Naive B cell (primary cell): ENCODE measurements around the gene SLC6A20. TPM values are rescaled to one million over a fixed set of nuclear protein-coding genes. Genes with fewer than 3 reads are reported as not detected.
A peak's percentile ranks its signal among the peaks of the same experiment; 100 is the strongest.

ENCODE experiments used
- ATAC-seq, 2 donors: fragments of 150-1000 bp; cut with Tn5 transposase; 2 replicates each; pipeline ENCODE4 v1.10.0; 2021; ENCODE audit warnings: low read depth in 2 of 2, mild to moderate bottlenecking in 2 of 2, moderate library complexity in 2 of 2
- DNase-seq: peaks from one replicate; pipeline ENCODE4 v3.0.0; 2022
- H3K27ac Mint-ChIP-seq, 6 donors: one replicate each; pipeline ENCODE4 v1.8.0; 2020 to 2022; ENCODE audit warnings: mild to moderate bottlenecking in 6 of 6, mixed read lengths in 6 of 6, moderate library complexity in 5 of 6, inconsistent platforms in 2 of 6
- H3K27me3 Mint-ChIP-seq, 3 donors: one replicate each; pipeline ENCODE4 v1.8.0; 2021 to 2022; ENCODE audit warnings: mixed read lengths in 3 of 3, mild to moderate bottlenecking in 1 of 3
- H3K36me3 Mint-ChIP-seq, 2 donors: one replicate each; pipeline ENCODE4 v1.8.0; 2020 to 2022; ENCODE audit warnings: mixed read lengths in 2 of 2, inconsistent platforms in 1 of 2, mild to moderate bottlenecking in 1 of 2
- H3K4me1 Mint-ChIP-seq, 3 donors: one replicate each; pipeline ENCODE4 v1.8.0; 2020 to 2022; ENCODE audit warnings: mixed read lengths in 3 of 3, inconsistent platforms in 1 of 3, mild to moderate bottlenecking in 1 of 3, moderate library complexity in 1 of 3
- H3K4me3 Mint-ChIP-seq, 8 donors: one replicate each; pipeline ENCODE4 v1.8.0; 2020 to 2022; ENCODE audit warnings: mild to moderate bottlenecking in 8 of 8, mixed read lengths in 8 of 8, moderate library complexity in 8 of 8, inconsistent platforms in 2 of 8
- H3K9me3 Mint-ChIP-seq, 7 donors: one replicate each; pipeline ENCODE4 v1.8.0; 2020 to 2022; ENCODE audit warnings: mixed read lengths in 7 of 7, mild to moderate bottlenecking in 5 of 7, inconsistent platforms in 2 of 7, moderate library complexity in 1 of 7
- polyA plus RNA-seq, 6 donors: library from polyadenylated mRNA; unstranded; fragments of 300-500 nt; fragmentation: Illumina TruSeq; gene quantifications; one replicate each; pipeline ENCODE4 v1.2.3, GENCODE V29; 2021; ENCODE audit warnings: low read depth in 6 of 6

Gene SLC6A20
- polyA plus RNA-seq, result under 1 TPM in 1 of 6 donors, not detected in 5; 0.93 TPM

DNA sequence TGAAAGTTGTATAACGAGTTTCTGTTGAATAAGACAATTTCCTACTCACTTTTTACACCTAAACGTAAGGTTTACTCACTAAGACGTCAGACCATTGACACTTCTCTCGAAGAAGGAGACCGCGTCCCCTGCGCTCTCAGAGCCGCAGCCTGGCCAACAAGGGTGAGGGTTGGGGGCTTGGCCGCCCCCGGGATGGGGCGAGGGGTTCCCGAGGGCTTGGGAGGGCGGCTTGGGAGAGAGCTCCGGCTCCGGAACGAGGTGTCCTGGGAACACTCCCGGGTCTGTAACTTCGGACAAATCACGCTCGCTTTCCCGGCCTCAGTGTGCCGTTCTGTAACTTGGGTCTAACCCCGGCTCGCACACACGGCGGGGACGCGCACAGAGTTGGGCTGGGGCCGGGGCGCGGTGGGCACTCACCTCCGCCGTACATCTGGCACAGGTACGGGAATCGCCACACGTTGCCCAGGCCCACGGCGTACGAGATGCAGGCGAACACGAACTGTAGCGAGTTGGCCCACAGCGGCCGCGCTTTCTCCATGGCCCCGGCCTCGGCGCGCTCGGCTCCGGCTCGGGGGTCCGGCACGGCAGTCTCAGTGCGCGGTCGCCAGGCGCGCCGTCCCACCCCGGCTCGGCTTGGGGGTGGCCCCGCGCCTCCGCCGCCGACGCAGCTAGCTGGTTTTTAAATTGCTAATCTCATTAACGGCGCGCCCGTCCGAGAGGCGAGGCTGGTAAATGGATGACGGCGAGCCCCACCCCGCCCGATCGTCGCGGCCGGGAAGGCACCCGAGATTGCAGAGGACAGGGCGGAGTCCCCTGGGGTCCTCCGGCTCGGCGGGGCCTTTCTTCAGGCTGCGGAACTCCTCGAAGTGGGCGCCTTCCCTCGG, at the start of gene SLC6A20:
SLC6A20 (minus strand) TSS at position 655 of the 884 bp plus-strand sequence; CDS start at position 538, 117 bp downstream.
- Mint-ChIP-seq H3K27ac (peak within 1 kb of the TSS in 5 of 6 donors; percentile 34 to 95 (median 54)), H3K36me3 (no peaks in the 10 kb centered on the region), H3K9me3 (no peaks in the 10 kb centered on the region), H3K4me3 (peak within 1 kb of the TSS; percentile 80 to 90 (median 83)), H3K27me3 (peaks cover 27 to 53% (median 41%) of the 10 kb centered on the region in 3 donors), H3K4me1 (peaks cover 20 to 33% (median 31%) of the 10 kb centered on the region in 3 donors)
- DNase-seq, result no peak
- peak; percentile 56 to 58 for ATAC-seq

DNA sequence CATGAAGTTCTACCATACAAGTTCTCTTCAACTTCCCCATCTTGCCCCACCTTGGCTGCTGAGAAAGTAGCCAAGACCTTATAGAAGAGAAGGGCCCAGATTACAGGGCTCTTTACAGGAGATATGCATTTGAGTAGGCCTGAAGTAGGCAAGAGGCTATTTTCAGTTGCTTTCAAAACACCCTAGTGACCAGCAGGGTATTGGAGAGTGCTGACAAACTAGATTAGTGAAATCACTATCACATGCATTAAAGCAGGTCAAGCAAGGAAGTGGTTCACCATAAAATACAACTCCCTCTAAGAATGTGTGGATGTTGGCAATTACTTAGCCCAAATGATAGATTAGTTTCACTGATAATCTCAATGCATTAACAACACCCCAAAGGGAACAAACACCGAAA, 48.3 kb upstream of the SLC6A20 start:
- peaks cover 8 to 22% (median 19%) of the 10 kb centered on the region in 3 donors for H3K4me1 Mint-ChIP-seq
- H3K36me3 Mint-ChIP-seq, result no peaks in the 10 kb centered on the region
- no peaks in the 10 kb centered on the region for H3K9me3 Mint-ChIP-seq
- H3K4me3 Mint-ChIP-seq, result peak overlapping the region in 1 of 8 donors; percentile 28
- peaks cover 0 to 4% (median 0%) of the 10 kb centered on the region in 3 donors for H3K27me3 Mint-ChIP-seq
- no peak overlapping the region for H3K27ac Mint-ChIP-seq
- no peak for ATAC-seq
- no peak for DNase-seq

DNA sequence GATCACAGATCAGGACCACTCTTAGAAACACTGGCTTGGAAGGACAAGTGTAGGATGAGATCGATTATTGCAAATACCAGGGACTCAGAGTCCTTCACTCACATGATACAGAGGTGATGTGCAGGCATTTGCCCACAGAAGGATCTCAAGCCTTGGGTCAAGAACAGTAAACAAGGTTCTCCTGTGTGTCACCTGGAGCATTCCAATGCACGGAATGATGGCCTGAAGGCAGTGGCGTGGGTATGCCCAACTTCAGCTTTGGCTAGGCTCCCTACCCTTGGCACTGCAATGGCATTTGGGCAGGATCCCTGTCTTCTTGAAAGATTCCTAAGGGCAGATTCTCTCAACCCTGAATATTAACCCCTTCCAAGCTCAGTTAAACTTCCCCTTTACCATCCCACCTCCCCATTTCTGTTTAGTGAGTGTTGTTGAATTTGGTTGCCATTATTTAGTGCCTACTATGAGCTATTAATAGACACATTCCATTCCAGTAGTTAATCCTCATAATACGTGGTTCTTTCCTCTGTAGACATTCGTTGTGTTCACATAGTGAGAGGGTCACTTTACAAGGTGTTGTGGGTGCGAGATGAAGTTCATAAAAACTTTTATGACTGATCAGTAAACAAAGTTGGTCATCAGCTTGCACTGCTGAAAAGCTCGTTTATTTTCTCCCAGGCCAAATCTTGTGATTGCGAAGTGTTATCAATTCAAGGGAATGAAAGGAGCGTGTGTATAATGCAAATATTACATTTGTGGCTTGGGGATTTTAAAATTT, 46.7 kb upstream of the SLC6A20 start:
- no peaks in the 10 kb centered on the region for H3K9me3 Mint-ChIP-seq
- peak overlapping the region in 7 of 8 donors; percentile 27 to 99 (median 97) for H3K4me3 Mint-ChIP-seq
- H3K36me3 Mint-ChIP-seq, result peaks cover 0 to 4% of the 10 kb centered on the region in 2 donors
- H3K27me3 Mint-ChIP-seq, result no peaks in the 10 kb centered on the region
- peaks cover 12 to 22% (median 20%) of the 10 kb centered on the region in 3 donors for H3K4me1 Mint-ChIP-seq
- ATAC-seq (no peak), DNase-seq (no peak)
- H3K27ac Mint-ChIP-seq, result peak overlapping the region in 3 of 6 donors; percentile 54 to 99 (median 98)

DNA sequence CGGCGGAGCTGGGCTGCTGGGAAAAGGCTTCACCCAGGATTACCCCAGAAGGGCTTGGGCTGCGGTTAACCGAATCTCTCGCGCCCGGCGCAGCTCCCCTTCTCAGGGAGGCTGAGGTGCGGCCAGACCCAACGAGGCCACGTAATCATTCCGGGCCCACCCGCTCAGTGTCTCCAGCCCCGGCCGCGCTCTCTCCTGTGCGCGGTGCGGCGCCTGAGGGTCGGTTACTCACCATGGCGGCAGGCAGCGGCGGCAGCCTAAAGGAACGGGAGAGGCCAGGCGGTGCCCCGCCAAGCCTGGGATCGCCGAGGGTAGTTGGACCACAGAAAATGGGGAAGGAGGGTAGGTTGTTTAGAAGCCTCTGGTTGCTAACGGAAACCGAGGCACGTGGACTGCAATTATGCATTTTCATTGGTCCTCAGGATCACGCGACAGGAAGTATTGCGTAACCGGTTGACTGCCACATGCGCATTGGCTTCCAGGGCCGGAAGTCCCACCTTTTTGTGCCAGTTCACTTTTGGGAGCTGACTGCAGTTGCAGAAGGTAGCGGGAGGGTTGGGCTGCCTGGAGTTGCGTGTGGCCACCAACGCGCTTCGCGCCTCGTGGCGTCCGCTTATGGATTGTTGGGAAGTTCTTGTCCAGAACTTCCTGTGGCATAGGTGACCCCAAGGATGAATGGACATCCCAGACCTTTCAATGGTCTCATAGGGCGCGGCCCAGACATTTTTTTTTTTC, 45.6 kb upstream of the SLC6A20 start, which contains the start of gene LZTFL1:
LZTFL1 (minus strand) TSS at position 363 of the 735 bp plus-strand sequence; CDS start at position 235, 128 bp downstream.
- no peaks in the 10 kb centered on the region for H3K27me3 Mint-ChIP-seq
- H3K9me3 Mint-ChIP-seq, result no peaks in the 10 kb centered on the region
- ATAC-seq, result peak; percentile 94
- peaks cover 5 to 15% of the 10 kb centered on the region in 2 donors for H3K36me3 Mint-ChIP-seq
- H3K4me3 Mint-ChIP-seq, result peak within 1 kb of the TSS; percentile 92 to 99 (median 97)
- H3K27ac Mint-ChIP-seq, result peak within 1 kb of the TSS; percentile 95 to 100 (median 98)
- H3K4me1 Mint-ChIP-seq, result peaks cover 12 to 22% (median 21%) of the 10 kb centered on the region in 3 donors
- peak; percentile 92 for DNase-seq

DNA sequence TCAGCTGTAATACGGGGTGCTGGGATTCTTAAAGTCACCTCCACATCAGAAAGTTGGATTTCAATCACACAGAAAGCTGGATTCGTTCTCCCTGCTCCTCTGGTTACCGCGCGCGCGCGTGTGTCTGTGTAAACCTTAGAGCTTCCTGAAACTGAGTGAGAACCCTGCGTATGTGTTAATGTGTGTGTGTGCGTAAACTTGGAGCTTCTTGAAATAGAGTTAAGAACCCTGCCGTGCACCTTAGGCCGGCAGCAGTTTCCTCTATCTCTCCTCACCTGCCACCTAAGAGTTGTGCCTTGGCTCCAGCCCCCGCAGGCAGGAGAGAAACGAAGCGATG, 45.1 kb upstream of the SLC6A20 start:
- no peaks in the 10 kb centered on the region for H3K9me3 Mint-ChIP-seq
- H3K27ac Mint-ChIP-seq, result peak overlapping the region; percentile 95 to 100 (median 98)
- peak; percentile 31 for DNase-seq
- no peaks in the 10 kb centered on the region for H3K27me3 Mint-ChIP-seq
- ATAC-seq, result peak; percentile 46 to 57
- H3K4me3 Mint-ChIP-seq, result peak overlapping the region; percentile 92 to 99 (median 97)
- peaks cover 12 to 22% (median 21%) of the 10 kb centered on the region in 3 donors for H3K4me1 Mint-ChIP-seq
- peaks cover 5 to 20% of the 10 kb centered on the region in 2 donors for H3K36me3 Mint-ChIP-seq

DNA sequence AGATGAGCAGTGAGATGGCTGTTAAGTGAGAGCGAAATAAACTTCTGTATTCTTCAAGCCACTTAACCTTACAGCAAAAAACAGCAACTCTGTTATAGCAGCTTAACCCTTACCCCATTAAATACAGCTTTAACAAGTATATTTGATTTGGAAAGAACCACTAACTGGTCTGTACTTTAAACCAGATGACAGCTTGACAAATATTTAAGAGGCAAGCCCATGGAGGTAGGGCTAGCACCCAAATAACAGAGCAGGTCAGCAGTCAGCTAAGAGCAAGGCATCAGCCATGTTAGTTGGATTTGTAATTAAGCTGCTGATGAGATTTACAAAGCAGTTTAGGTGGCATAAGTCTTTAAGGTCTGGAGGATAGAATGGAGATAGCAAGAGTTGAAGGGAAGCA, 42.1 kb upstream of the SLC6A20 start:
- H3K4me3 Mint-ChIP-seq, result peak overlapping the region in 2 of 8 donors; percentile 15 to 73

GRCh38 chr3:45832699-45833098, 36.4 kb upstream of the SLC6A20 start:
- no peaks in the 10 kb centered on the region for H3K27me3 Mint-ChIP-seq
- H3K36me3 Mint-ChIP-seq, result peaks cover 34 to 38% of the 10 kb centered on the region in 2 donors
- no peak overlapping the region for H3K4me3 Mint-ChIP-seq
- H3K4me1 Mint-ChIP-seq, result no peaks in the 10 kb centered on the region
- DNase-seq (no peak), ATAC-seq (no peak)
- peak overlapping the region in 1 of 6 donors; percentile 66 for H3K27ac Mint-ChIP-seq
- no peaks in the 10 kb centered on the region for H3K9me3 Mint-ChIP-seq

More for the DNA sequence above, 42.1 kb upstream of the SLC6A20 start:
- Mint-ChIP-seq H3K27ac (no peak overlapping the region), H3K9me3 (no peaks in the 10 kb centered on the region), H3K27me3 (no peaks in the 10 kb centered on the region), H3K36me3 (peaks cover 11 to 20% of the 10 kb centered on the region in 2 donors), H3K4me1 (peaks cover 12 to 21% (median 15%) of the 10 kb centered on the region in 3 donors)
- ATAC-seq (no peak), DNase-seq (no peak)

- no peak for ATAC-seq
- Mint-ChIP-seq H3K4me3 (no peak overlapping the region), H3K4me1 (no peaks in the 10 kb centered on the region), H3K9me3 (no peaks in the 10 kb centered on the region), H3K27me3 (no peaks in the 10 kb centered on the region), H3K36me3 (peaks cover 29 to 46% of the 10 kb centered on the region in 2 donors), H3K27ac (no peak overlapping the region)
- DNase-seq, result no peak
Measured at GRCh38 chr3:45830121-45830520, 33.8 kb upstream of the SLC6A20 start.

- peaks cover 24 to 59% of the 10 kb centered on the region in 2 donors for H3K36me3 Mint-ChIP-seq
- no peak overlapping the region for H3K4me3 Mint-ChIP-seq
- DNase-seq (no peak), ATAC-seq (no peak)
- H3K27ac Mint-ChIP-seq, result peak overlapping the region in 1 of 6 donors; percentile 69
- no peaks in the 10 kb centered on the region for H3K27me3 Mint-ChIP-seq
- no peaks in the 10 kb centered on the region for H3K4me1 Mint-ChIP-seq
- no peaks in the 10 kb centered on the region for H3K9me3 Mint-ChIP-seq
Measured at GRCh38 chr3:45826908-45827307, 30.6 kb upstream of the SLC6A20 start.

GRCh38 chr3:45826321-45826720, 30.0 kb upstream of the SLC6A20 start:
- H3K27ac Mint-ChIP-seq, result no peak overlapping the region
- no peaks in the 10 kb centered on the region for H3K9me3 Mint-ChIP-seq
- ATAC-seq (no peak), DNase-seq (no peak)
- no peaks in the 10 kb centered on the region for H3K4me1 Mint-ChIP-seq
- H3K4me3 Mint-ChIP-seq, result no peak overlapping the region
- no peaks in the 10 kb centered on the region for H3K27me3 Mint-ChIP-seq
- peaks cover 23 to 57% of the 10 kb centered on the region in 2 donors for H3K36me3 Mint-ChIP-seq

DNA sequence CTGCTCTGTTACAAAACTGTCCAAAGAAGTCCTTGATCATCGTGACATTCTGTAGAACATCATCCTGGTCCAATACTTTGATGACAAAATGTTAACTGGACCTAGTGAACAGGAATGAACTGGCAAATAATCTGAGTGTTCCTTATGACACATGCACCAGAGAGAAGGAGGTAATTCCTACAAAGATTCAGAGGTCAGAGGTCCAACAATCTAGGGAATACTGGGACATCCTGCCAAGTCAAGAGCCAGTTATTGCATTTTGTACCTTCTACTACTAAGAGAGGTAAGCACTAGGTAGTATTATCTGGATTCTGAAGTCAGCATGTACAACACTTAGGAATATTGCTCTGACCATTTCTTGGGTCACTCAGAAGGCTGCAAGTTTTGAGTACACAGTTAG, 24.8 kb upstream of the SLC6A20 start:
- no peak overlapping the region for H3K27ac Mint-ChIP-seq
- DNase-seq (no peak), ATAC-seq (no peak)
- H3K27me3 Mint-ChIP-seq, result no peaks in the 10 kb centered on the region
- peaks cover 2 to 7% (median 3%) of the 10 kb centered on the region in 3 donors for H3K4me1 Mint-ChIP-seq
- H3K4me3 Mint-ChIP-seq, result no peak overlapping the region
- peaks cover 27 to 42% of the 10 kb centered on the region in 2 donors for H3K36me3 Mint-ChIP-seq
- peaks cover 0 to 16% (median 6%) of the 10 kb centered on the region in 7 donors for H3K9me3 Mint-ChIP-seq

DNA sequence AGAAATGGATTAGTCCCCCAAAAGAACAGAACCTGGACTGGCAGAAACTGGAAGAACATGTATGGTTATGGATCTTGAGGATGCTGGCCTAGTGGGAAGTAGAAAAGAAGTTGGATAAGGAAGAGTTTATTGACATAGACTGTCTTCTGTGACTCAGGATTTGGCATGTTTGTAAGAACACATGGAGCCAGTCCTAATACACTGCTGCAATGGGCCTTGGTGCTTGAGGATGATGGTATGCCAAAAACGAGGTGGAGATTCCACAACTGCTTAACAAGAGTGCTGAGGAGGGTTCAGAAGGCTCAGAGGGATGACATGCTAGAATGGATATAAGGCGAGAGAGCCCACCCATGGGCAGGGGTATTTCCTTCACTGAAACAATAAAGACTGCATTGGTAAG, 23.2 kb upstream of the SLC6A20 start:
- DNase-seq (no peak), ATAC-seq (no peak)
- peaks cover 9 to 15% (median 11%) of the 10 kb centered on the region in 3 donors for H3K4me1 Mint-ChIP-seq
- peaks cover 0 to 16% (median 6%) of the 10 kb centered on the region in 7 donors for H3K9me3 Mint-ChIP-seq
- no peak overlapping the region for H3K27ac Mint-ChIP-seq
- no peaks in the 10 kb centered on the region for H3K27me3 Mint-ChIP-seq
- peaks cover 27 to 28% of the 10 kb centered on the region in 2 donors for H3K36me3 Mint-ChIP-seq
- H3K4me3 Mint-ChIP-seq, result no peak overlapping the region
